Endodermal cell (in vitro differentiated cells): ENCODE measurements around the gene BRD1. TPM values are rescaled to one million over a fixed set of nuclear protein-coding genes. Genes with fewer than 3 reads are reported as not detected.

Source experiments
- DNase-seq: peaks from one replicate; pipeline ENCODE4 v3.0.0-alpha.2; 2017
- H3K27ac ChIP-seq: 2 replicates; pipeline ENCODE4 v1.5.1; 2013; ENCODE audit warnings: mild to moderate bottlenecking, low read depth, low read length, moderate library complexity
- H3K27me3 ChIP-seq: 2 replicates; pipeline ENCODE4 v1.6.1; 2013; ENCODE audit warnings: mild to moderate bottlenecking, low read length, moderate library complexity; ENCODE audit not compliant: insufficient read depth, control insufficient read depth, poor library complexity, severe bottlenecking
- H3K36me3 ChIP-seq: 2 replicates; pipeline ENCODE4 v1.7.0; 2013; ENCODE audit warnings: mild to moderate bottlenecking, low read length, moderate library complexity; ENCODE audit not compliant: control insufficient read depth, insufficient read depth
- H3K4me1 ChIP-seq: one replicate; pipeline ENCODE4 v1.7.0; 2013; ENCODE audit warnings: low read length; ENCODE audit not compliant: control insufficient read depth, insufficient read depth
- H3K4me3 ChIP-seq: 2 replicates; pipeline ENCODE4 v1.5.1; 2013; ENCODE audit warnings: mild to moderate bottlenecking, low read length, moderate library complexity
- H3K9ac ChIP-seq: 2 replicates; pipeline ENCODE4 v1.6.1; 2013; ENCODE audit warnings: mild to moderate bottlenecking, low read length, moderate library complexity; ENCODE audit not compliant: poor library complexity, severe bottlenecking; ENCODE audit errors: extremely low read depth
- H3K9me3 ChIP-seq: 2 replicates; pipeline ENCODE4 v1.6.1; 2013; ENCODE audit warnings: mild to moderate bottlenecking, low read length, moderate library complexity; ENCODE audit not compliant: control insufficient read depth
- H3K27ac Mint-ChIP-seq: 2 replicates; pipeline ENCODE4 v1.8.0; 2020; ENCODE audit warnings: mixed read lengths
- H3K27me3 Mint-ChIP-seq: 2 replicates; pipeline ENCODE4 v1.8.0; 2021; ENCODE audit warnings: mild to moderate bottlenecking, mixed read lengths; ENCODE audit not compliant: insufficient read depth
- H3K36me3 Mint-ChIP-seq: 2 replicates; pipeline ENCODE4 v1.8.0; 2020; ENCODE audit warnings: low read depth, mixed read lengths
- H3K4me1 Mint-ChIP-seq: 2 replicates; pipeline ENCODE4 v1.8.0; 2020; ENCODE audit warnings: mixed read lengths
- H3K4me3 Mint-ChIP-seq: 2 replicates; pipeline ENCODE4 v1.8.0; 2020; ENCODE audit warnings: mild to moderate bottlenecking, moderate library complexity, mixed read lengths
- H3K9me3 Mint-ChIP-seq: 2 replicates; pipeline ENCODE4 v1.8.0; 2020; ENCODE audit warnings: mild to moderate bottlenecking, mixed read lengths
- CTCF ChIP-seq: fragments of 200-600 bp; sonication (generic); conservative IDR thresholded peaks from 2 replicates; pipeline ENCODE4 v1.5.0; 2021; ENCODE audit warnings: antibody characterized with exemption, mild to moderate bottlenecking
- WGBS, 2 experiments: methylation state at CpG; one replicate each; pipeline versions ENCODE4 v1.1.5 to v1.1.7; 2013; ENCODE audit warnings: missing lambda C conversion rate in 2 of 2, mixed read lengths in 1 of 2; ENCODE audit not compliant: insufficient coverage in 1 of 2, insufficient read length in 1 of 2; 5-methylcytosine and 5-hydroxymethylcytosine counted together
- total RNA-seq, 2 donors: library from RNA; stranded (reverse); fragmentation: NEBNext Ultra II Directional in 1 of 2; extraction: Animal tissue kit (Norgen Biotek cat#: 25700) in 1 of 2; gene quantifications; 2 replicates in 1 of 2; 3 replicates in 1 of 2; pipeline ENCODE4 v1.2.1, GENCODE V29; 2021

The BRD1 gene
- total RNA-seq, 2 donors from 2014 or later = 49.5 to 54.9 TPM

GRCh38 chr22:49781289-49781782 is 46.3 kb downstream of the BRD1 start:
- Histone ChIP-seq H3K9me3 (no peaks in the 10 kb centered on the region), H3K36me3 (peaks cover 55% of the 10 kb centered on the region), H3K27ac (peak overlapping the region; percentile 77), H3K27me3 (no peaks in the 10 kb centered on the region), H3K9ac (no peak overlapping the region), H3K4me3 (no peak overlapping the region), H3K4me1 (no peaks in the 10 kb centered on the region)
- TF ChIP-seq CTCF = no peak
- no peaks in the 10 kb centered on the region for H3K4me1 Mint-ChIP-seq
- no peak overlapping the region for H3K4me3 Mint-ChIP-seq
- DNase-seq = no peak
- no peaks in the 10 kb centered on the region for H3K27me3 Mint-ChIP-seq
- peaks cover 51% of the 10 kb centered on the region for H3K36me3 Mint-ChIP-seq
- no peak overlapping the region for H3K27ac Mint-ChIP-seq
- H3K9me3 Mint-ChIP-seq = no peaks in the 10 kb centered on the region
- WGBS, 2 experiments = 95 to 97% methylated on average over 5 to 16 of the region's 16 CpGs

- H3K36me3 Mint-ChIP-seq = peaks cover 47% of the 10 kb centered on the region
- no peaks in the 10 kb centered on the region for H3K27me3 ChIP-seq
- H3K9me3 ChIP-seq = no peaks in the 10 kb centered on the region
- no peaks in the 10 kb centered on the region for H3K9me3 Mint-ChIP-seq
- no peaks in the 10 kb centered on the region for H3K4me1 Mint-ChIP-seq
- peaks cover 57% of the 10 kb centered on the region for H3K36me3 ChIP-seq
- no peak overlapping the region for H3K4me3 ChIP-seq
- no peaks in the 10 kb centered on the region for H3K4me1 ChIP-seq
- no peak overlapping the region for H3K9ac ChIP-seq
- no peak for TF ChIP-seq CTCF
- peak overlapping the region; percentile 77 for H3K27ac ChIP-seq
- WGBS, 2 experiments = 93 to 94% methylated on average over 18 to 19 of the region's 19 CpGs
- DNase-seq = no peak
- peak overlapping the region; percentile 7 for H3K27ac Mint-ChIP-seq
- no peak overlapping the region for H3K4me3 Mint-ChIP-seq
- H3K27me3 Mint-ChIP-seq = no peaks in the 10 kb centered on the region
Measured at GRCh38 chr22:49780698-49781288, 46.9 kb downstream of the BRD1 start.

- Mint-ChIP-seq H3K9me3 (no peaks in the 10 kb centered on the region), H3K4me1 (no peaks in the 10 kb centered on the region), H3K36me3 (peaks cover 49% of the 10 kb centered on the region), H3K4me3 (no peak overlapping the region), H3K27me3 (no peaks in the 10 kb centered on the region), H3K27ac (peak overlapping the region; percentile 17)
- Histone ChIP-seq H3K27ac (peak overlapping the region; percentile 77), H3K9me3 (no peaks in the 10 kb centered on the region), H3K4me1 (no peaks in the 10 kb centered on the region), H3K9ac (no peak overlapping the region), H3K4me3 (no peak overlapping the region), H3K27me3 (no peaks in the 10 kb centered on the region), H3K36me3 (peaks cover 61% of the 10 kb centered on the region)
- no peak for DNase-seq
- WGBS, 2 experiments = 95% methylated on average over 17 to 34 of the region's 34 CpGs
- TF ChIP-seq CTCF = no peak
Measured at GRCh38 chr22:49779853-49780697, 47.6 kb downstream of the BRD1 start.
